SU-DHL-6 (cell line): Measurements from ENCODE around the gene WWOX.

Experiments used
- CTCF ChIP-seq: fragments of 200-600 bp; sonication (generic); IDR thresholded peaks from one replicate; pipeline ENCODE4 v1.5.1; 2017; ENCODE audit warnings: antibody characterized with exemption, mild to moderate bottlenecking, low read length, moderate library complexity; ENCODE audit not compliant: insufficient read depth, poor library complexity, severe bottlenecking
- EZH2phosphoT487 ChIP-seq: fragments of 200-600 bp; sonication (generic), shearing (Covaris generic); conservative IDR thresholded peaks from 2 replicates; pipeline ENCODE4 v1.6.1; 2018; ENCODE audit warnings: mild to moderate bottlenecking, antibody characterized with exemption, low read length, moderate library complexity, mixed read lengths

- TF ChIP-seq CTCF = no peak
- TF ChIP-seq EZH2phosphoT487 = no peak
These were observed 1151.1 kb downstream of the WWOX start for GRCh38 chr16:79250502-79251098.
